Measurements from ENCODE around the gene ZNF157. TPM values are rescaled to one million over a fixed set of nuclear protein-coding genes. Genes with fewer than 3 reads are reported as not detected.
"Not testable (repeated sequence)": the region's sequence is repeated elsewhere in the genome, so short reads cannot be mapped to it uniquely, and the experiment has no call there.

ZNF157 gene
- total and polyA plus RNA-seq, 4 donors = 0.13 to 0.72 (median 0.23) TPM; not detected in 1

DNA sequence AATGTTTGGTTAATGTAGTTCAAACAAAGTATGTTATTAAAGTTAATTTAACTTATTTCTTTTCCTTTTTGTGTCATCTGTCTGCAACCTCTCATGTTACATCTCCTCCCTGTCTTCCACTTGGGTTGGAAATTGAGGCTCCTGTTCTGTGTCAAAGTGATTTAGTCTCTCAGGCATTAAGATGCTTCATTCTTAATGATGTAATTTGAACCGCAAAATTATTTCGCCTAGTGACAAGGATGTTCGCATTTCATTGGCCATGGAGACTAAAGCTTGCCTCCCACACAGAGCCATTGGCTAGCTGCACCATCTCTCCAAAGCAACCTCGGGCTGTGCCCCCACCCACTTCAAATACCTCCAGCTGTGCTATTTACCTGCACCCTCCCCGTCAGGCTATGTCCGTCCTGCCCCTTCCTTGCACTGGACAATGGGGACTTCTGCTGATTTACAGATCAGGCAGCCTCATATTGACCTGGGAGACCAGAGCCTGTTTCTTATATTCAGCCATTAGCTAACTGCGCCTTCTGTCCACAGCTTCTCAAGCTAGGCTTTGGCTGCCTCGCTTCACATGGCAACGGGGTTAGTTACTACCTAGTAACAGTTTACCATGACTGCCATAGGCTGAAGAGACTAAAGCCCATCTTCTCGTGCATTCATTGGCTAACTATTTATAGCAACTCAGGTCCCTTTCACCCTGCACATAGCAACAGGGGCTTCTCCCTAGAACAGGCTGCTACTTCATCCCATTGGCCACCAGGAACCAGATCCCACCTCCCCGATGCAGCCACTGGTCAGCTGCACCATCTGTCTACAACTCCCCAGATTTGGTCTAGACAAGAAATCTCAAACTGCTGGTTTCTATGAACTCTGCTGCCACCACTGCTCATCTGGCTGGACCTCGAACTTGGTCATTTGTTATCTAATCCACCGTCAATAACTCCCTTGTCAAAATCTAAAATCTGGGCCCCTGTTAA is 8.6 kb upstream of the ZNF157 start:
- WGBS, 2 donors = 1 to 32% methylated on average over 13 of the region's 13 CpGs
- DNase-seq (peak; percentile 85 to 90), ATAC-seq (ENCODE audit: low FRiP score) (peak; percentile 93)
- no peaks in the 10 kb centered on the region for H3K9me3 ChIP-seq (ENCODE audit: control insufficient read depth, low read length)
- peak overlapping the region; percentile 22 to 78 for H3K27ac ChIP-seq (ENCODE audit: low read depth in 1 of 2, low read length in 2 of 2)
- H3K4me3 ChIP-seq (ENCODE audit: low read length in 2 of 2) = no peak overlapping the region
- H3K36me3 ChIP-seq (ENCODE audit: control insufficient read depth in 1 of 2, insufficient read depth in 2 of 2, low read length in 1 of 2) = no peaks in the 10 kb centered on the region
- intact Hi-C loops (cut with DNase I) = loop anchor here in 1 of 2 donors (5.0 to 10.0 kb wide), 2 partner anchors 130 to 163 kb away; partner anchors contain the start of gene USP11
- no peaks in the 10 kb centered on the region for H3K4me1 ChIP-seq (ENCODE audit: control insufficient read depth in 1 of 2, insufficient read depth in 2 of 2, low read length in 2 of 2)
- H3K27me3 ChIP-seq (ENCODE audit: control insufficient read depth in 1 of 2, insufficient read depth in 2 of 2, low read length in 1 of 2) = no peaks in the 10 kb centered on the region

DNA sequence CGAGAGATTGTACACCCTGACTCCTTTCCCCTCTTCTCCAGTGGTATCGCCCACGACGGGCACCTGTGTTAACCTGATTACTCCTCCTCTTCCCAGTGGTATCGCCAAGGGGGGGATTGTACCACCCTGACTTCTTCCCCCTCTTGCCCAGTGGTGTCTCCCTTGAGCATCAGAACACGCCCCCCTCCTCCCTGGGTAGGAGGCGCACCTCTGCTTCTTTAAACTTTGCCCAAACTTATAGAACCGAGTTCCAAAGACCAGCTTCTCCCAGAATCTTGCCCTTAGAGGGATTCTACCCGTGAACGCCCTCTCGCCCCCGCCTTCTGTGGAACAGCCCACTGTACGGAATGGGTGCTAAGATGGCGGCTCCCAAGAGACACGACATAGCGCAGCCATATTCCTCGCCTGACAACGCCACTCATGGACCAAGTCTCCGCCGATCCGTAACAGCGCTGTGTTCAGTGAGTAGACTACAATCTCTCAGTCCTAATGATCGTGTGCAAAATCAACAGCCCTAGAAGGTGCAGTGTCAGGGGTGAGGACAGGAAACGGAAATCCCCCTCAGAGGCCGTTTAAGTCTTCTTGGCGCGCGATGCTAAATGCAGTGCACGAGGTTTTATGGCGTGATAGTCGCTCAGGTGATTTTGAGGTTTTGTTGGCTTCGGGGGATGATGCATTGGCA is 4.2 kb upstream of the ZNF157 start:
- DNase-seq (peak; percentile 74 to 85), ATAC-seq (ENCODE audit: low FRiP score) (peak; percentile 74)
- Histone ChIP-seq H3K4me3 (ENCODE audit: low read length in 2 of 2) (peak overlapping the region in 1 of 2 donors; percentile 33), H3K27me3 (ENCODE audit: control insufficient read depth in 1 of 2, insufficient read depth in 2 of 2, low read length in 1 of 2) (no peaks in the 10 kb centered on the region), H3K36me3 (ENCODE audit: control insufficient read depth in 1 of 2, insufficient read depth in 2 of 2, low read length in 1 of 2) (no peaks in the 10 kb centered on the region), H3K4me1 (ENCODE audit: control insufficient read depth in 1 of 2, insufficient read depth in 2 of 2, low read length in 2 of 2) (no peaks in the 10 kb centered on the region), H3K9me3 (ENCODE audit: control insufficient read depth, low read length) (no peaks in the 10 kb centered on the region), H3K27ac (ENCODE audit: low read depth in 1 of 2, low read length in 2 of 2) (no peak overlapping the region)
- intact Hi-C loops (cut with DNase I) = loop anchor here in 1 of 2 donors (10.0 kb wide), 1 partner anchor 159 kb away; no protein-coding TSS in a partner anchor
- 5 to 35% methylated on average over 31 to 32 of the region's 32 CpGs for WGBS, 2 donors

DNA sequence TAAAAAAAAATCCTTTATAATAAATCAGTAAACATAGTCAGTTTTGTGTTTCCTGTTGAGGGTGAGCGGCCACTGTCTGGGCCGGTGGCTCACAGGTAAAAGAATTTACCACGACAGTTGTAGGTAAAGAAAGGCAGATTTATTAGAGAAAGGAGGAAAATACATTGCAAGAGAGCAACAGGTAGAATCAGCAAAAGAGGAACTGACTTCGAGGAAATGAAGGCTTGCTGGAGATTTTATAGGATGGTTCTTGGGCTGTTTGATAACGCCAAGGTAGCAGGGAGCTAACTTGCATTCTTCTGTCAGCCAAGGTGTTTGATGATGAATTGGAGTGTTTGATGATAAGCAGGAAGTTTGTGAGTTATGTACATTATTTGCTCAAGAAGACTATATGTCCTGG is 2.8 kb downstream of the ZNF157 start:
- no peaks in the 10 kb centered on the region for H3K4me1 ChIP-seq (ENCODE audit: control insufficient read depth in 1 of 2, insufficient read depth in 2 of 2, low read length in 2 of 2)
- H3K36me3 ChIP-seq (ENCODE audit: control insufficient read depth in 1 of 2, insufficient read depth in 2 of 2, low read length in 1 of 2) = no peaks in the 10 kb centered on the region
- no peak overlapping the region for H3K27ac ChIP-seq (ENCODE audit: low read depth in 1 of 2, low read length in 2 of 2)
- no peaks in the 10 kb centered on the region for H3K9me3 ChIP-seq (ENCODE audit: control insufficient read depth, low read length)
- intact Hi-C loops (cut with DNase I) = no loop called here
- WGBS, 2 donors = 80 to 85% methylated on average over 5 of the region's 5 CpGs
- H3K4me3 ChIP-seq (ENCODE audit: low read length in 2 of 2) = no peak overlapping the region
- no peak for ATAC-seq (ENCODE audit: low FRiP score)
- H3K27me3 ChIP-seq (ENCODE audit: control insufficient read depth in 1 of 2, insufficient read depth in 2 of 2, low read length in 1 of 2) = no peaks in the 10 kb centered on the region
- DNase-seq = no peak

DNA sequence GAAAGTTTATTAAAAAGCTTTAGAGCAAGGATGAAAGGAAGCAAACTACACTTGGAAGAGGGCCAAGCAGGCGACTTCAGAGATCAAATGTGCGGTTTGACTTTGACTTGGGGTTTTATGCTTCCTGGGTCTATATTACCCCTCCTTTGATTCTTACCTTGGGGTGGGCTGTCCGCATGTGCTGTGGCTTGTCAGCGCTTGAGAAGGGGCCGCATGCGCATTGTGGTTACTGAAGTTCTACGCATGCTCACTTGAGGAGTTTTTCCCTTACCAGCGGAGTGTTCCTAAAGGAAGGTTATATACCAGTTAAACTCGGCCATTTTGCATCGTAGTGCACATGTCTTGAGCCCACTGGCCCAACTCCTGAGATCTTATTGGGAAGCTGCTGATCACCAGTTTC is 9.9 kb downstream of the ZNF157 start:
- Histone ChIP-seq H3K4me3 (ENCODE audit: low read length in 2 of 2) (no peak overlapping the region), H3K9me3 (ENCODE audit: control insufficient read depth, low read length) (no peaks in the 10 kb centered on the region), H3K4me1 (ENCODE audit: control insufficient read depth in 1 of 2, insufficient read depth in 2 of 2, low read length in 2 of 2) (no peaks in the 10 kb centered on the region), H3K36me3 (ENCODE audit: control insufficient read depth in 1 of 2, insufficient read depth in 2 of 2, low read length in 1 of 2) (no peaks in the 10 kb centered on the region), H3K27me3 (ENCODE audit: control insufficient read depth in 1 of 2, insufficient read depth in 2 of 2, low read length in 1 of 2) (no peaks in the 10 kb centered on the region), H3K27ac (ENCODE audit: low read depth in 1 of 2, low read length in 2 of 2) (no peak overlapping the region)
- DNase-seq (peak in 1 of 2 donors; percentile 50), ATAC-seq (ENCODE audit: low FRiP score) (no peak)
- 74 to 83% methylated on average over 10 of the region's 10 CpGs for WGBS, 2 donors
- intact Hi-C loops (cut with DNase I) = loop anchor here in 1 of 2 donors (5.0 to 10.0 kb wide), 2 partner anchors 145 to 188 kb away; partner anchors contain the start of gene UBA1

DNA sequence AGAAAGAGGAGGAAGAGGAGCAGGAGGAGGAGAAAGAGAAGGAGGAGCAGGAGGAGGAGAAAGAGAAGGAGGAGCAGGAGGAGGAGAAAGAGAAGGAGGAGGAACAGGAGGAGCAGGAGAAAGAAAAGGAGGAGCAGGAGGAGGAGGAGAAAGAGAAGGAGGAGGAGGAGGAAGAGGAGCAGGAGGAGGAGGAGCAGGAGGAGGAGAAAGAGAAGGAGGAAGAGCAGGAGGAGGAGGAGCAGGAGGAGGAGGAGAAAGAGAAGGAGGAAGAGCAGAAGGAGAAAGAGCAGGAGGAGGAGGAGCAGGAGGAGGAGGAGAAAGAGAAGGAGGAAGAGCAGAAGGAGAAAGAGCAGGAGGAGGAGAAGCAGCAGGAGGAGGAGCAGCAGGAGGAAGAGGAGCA is 10.5 kb downstream of the ZNF157 start:
- H3K4me3 ChIP-seq (ENCODE audit: low read length in 2 of 2); H3K36me3 ChIP-seq (ENCODE audit: control insufficient read depth in 1 of 2, insufficient read depth in 2 of 2, low read length in 1 of 2); H3K27ac ChIP-seq (ENCODE audit: low read depth in 1 of 2, low read length in 2 of 2); H3K4me1 ChIP-seq (ENCODE audit: control insufficient read depth in 1 of 2, insufficient read depth in 2 of 2, low read length in 2 of 2); H3K9me3 ChIP-seq (ENCODE audit: control insufficient read depth, low read length); DNase-seq; ATAC-seq (ENCODE audit: low FRiP score); H3K27me3 ChIP-seq (ENCODE audit: control insufficient read depth in 1 of 2, insufficient read depth in 2 of 2, low read length in 1 of 2): not testable (repeated sequence)
- intact Hi-C loops (cut with DNase I) = loop anchor here in 1 of 2 donors (5.0 to 10.0 kb wide), 2 partner anchors 144 to 189 kb away; partner anchors contain the start of gene UBA1

DNA sequence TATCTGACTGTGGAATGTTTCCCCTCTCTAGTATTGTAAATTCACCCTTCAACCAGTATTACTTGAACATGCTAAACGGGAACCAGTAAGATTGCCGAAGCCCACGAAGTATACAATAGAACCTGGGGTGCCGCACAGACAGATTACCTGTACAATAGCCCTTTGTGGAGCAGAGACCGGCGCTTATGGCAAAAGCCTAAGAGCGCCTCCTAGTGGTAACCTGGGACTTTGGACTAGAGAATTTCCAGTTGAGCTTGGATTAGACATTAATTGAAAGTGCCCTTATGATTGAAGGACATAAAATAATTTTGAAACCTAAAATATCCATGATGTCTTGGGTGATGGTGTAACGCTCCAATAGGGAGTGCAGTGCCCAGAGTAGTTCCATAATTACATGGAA is 14.1 kb downstream of the ZNF157 start:
- no peaks in the 10 kb centered on the region for H3K9me3 ChIP-seq (ENCODE audit: control insufficient read depth, low read length)
- intact Hi-C loops (cut with DNase I) = loop anchor here (2.0 to 10.0 kb wide), 3 partner anchors 140 to 192 kb away; partner anchors contain the start of gene UBA1 (in 2 of the 2)
- H3K4me3 ChIP-seq (ENCODE audit: low read length in 2 of 2) = no peak overlapping the region
- H3K4me1 ChIP-seq (ENCODE audit: control insufficient read depth in 1 of 2, insufficient read depth in 2 of 2, low read length in 2 of 2) = no peaks in the 10 kb centered on the region
- peak; percentile 70 for ATAC-seq (ENCODE audit: low FRiP score)
- 2 to 10% methylated on average over 8 of the region's 8 CpGs for WGBS, 2 donors
- no peaks in the 10 kb centered on the region for H3K27me3 ChIP-seq (ENCODE audit: control insufficient read depth in 1 of 2, insufficient read depth in 2 of 2, low read length in 1 of 2)
- DNase-seq = peak in 1 of 2 donors; percentile 63
- no peaks in the 10 kb centered on the region for H3K36me3 ChIP-seq (ENCODE audit: control insufficient read depth in 1 of 2, insufficient read depth in 2 of 2, low read length in 1 of 2)
- no peak overlapping the region for H3K27ac ChIP-seq (ENCODE audit: low read depth in 1 of 2, low read length in 2 of 2)

DNA sequence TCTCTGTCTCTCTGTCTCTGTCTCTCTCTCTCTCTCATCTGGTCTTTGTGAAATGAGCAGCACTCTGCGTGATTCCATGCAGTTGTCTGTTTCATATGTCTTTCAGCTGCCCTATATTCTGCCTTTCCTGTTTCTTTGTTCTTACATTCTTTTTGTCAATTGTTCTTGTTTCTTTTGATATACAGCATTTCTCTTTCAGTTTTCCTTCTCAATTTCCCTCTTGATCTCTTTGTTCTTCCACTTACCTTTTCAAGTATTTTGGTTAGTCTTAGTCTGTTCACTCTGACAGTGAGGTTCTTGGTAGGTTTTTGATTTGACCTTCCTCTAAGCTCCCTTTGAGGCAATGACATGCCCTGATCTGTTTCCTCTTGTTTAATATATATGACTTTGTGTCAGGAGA is 20.4 kb downstream of the ZNF157 start:
- 65 to 80% methylated on average over 1 of the region's 1 CpG for WGBS, 2 donors
- Histone ChIP-seq H3K9me3 (ENCODE audit: control insufficient read depth, low read length) (no peaks in the 10 kb centered on the region), H3K27ac (ENCODE audit: low read depth in 1 of 2, low read length in 2 of 2) (no peak overlapping the region), H3K27me3 (ENCODE audit: control insufficient read depth in 1 of 2, insufficient read depth in 2 of 2, low read length in 1 of 2) (no peaks in the 10 kb centered on the region), H3K36me3 (ENCODE audit: control insufficient read depth in 1 of 2, insufficient read depth in 2 of 2, low read length in 1 of 2) (no peaks in the 10 kb centered on the region), H3K4me1 (ENCODE audit: control insufficient read depth in 1 of 2, insufficient read depth in 2 of 2, low read length in 2 of 2) (no peaks in the 10 kb centered on the region), H3K4me3 (ENCODE audit: low read length in 2 of 2) (no peak overlapping the region)
- intact Hi-C loops (cut with DNase I) = no loop called here
- DNase-seq (no peak), ATAC-seq (ENCODE audit: low FRiP score) (no peak)

DNA sequence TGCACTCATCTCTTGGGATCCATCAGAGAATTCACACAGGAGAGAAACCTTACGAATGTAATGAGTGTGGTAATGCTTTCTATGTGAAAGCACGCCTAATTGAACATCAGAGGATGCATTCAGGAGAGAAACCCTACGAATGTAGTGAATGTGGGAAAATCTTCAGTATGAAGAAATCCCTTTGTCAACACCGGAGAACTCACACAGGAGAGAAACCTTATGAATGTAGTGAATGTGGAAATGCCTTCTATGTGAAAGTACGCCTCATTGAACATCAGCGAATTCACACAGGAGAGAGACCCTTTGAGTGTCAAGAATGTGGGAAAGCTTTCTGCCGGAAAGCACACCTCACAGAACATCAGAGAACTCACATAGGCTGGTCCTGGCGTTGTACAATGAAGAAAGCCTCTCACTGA is 42.8 kb downstream of the ZNF157 start:
- H3K9me3 ChIP-seq (ENCODE audit: control insufficient read depth, low read length) = peaks cover 5% of the 10 kb centered on the region
- ATAC-seq (ENCODE audit: low FRiP score) = no peak
- intact Hi-C loops (cut with DNase I) = no loop called here

More for the DNA sequence above, 42.8 kb downstream of the ZNF157 start:
- Histone ChIP-seq H3K36me3 (ENCODE audit: control insufficient read depth in 1 of 2, insufficient read depth in 2 of 2, low read length in 1 of 2) (peaks cover 0 to 2% of the 10 kb centered on the region in 2 donors), H3K4me1 (ENCODE audit: control insufficient read depth in 1 of 2, insufficient read depth in 2 of 2, low read length in 2 of 2) (no peaks in the 10 kb centered on the region), H3K4me3 (ENCODE audit: low read length in 2 of 2) (no peak overlapping the region), H3K27me3 (ENCODE audit: control insufficient read depth in 1 of 2, insufficient read depth in 2 of 2, low read length in 1 of 2) (no peaks in the 10 kb centered on the region), H3K27ac (ENCODE audit: low read depth in 1 of 2, low read length in 2 of 2) (no peak overlapping the region)
- WGBS, 2 donors = 85 to 92% methylated on average over 8 of the region's 8 CpGs
- no peak for DNase-seq
